Measurements from ENCODE around the gene B3GALNT2.

The B3GALNT2 gene

DNA sequence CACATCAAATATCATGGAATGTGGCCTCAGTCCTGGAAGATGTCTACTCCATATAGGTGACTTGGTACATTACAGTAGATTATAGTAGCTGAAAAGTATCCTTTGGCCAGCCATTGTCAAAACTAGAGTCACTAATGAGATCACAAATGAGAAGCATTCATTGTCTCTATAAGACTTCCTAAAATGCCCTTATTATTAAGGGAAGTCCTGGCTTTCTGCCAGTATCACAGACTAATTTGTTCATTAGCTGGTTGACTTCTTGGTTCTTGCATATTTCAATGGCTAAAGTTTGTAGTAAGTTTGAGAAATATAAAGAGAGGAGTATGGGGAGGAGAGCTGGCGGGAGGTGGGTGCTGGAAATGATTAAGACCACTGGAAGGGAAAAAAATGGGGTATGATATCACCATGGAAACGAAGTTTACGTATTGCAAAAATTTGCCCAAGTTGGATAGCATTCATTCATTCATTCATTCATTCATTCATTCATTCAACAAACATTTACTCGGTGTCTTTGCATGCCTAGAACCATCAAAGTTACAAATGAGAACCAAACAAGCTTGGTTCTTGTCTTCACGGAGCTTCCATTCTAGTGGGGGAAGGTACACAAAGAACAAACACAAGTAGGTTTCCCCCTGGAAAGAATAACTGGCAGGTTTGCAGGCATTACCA is 11.7 kb upstream of the B3GALNT2 start:
- no peak overlapping the region for H3K27ac Mint-ChIP-seq
- H3K36me3 Mint-ChIP-seq: no peaks in the 10 kb centered on the region

DNA sequence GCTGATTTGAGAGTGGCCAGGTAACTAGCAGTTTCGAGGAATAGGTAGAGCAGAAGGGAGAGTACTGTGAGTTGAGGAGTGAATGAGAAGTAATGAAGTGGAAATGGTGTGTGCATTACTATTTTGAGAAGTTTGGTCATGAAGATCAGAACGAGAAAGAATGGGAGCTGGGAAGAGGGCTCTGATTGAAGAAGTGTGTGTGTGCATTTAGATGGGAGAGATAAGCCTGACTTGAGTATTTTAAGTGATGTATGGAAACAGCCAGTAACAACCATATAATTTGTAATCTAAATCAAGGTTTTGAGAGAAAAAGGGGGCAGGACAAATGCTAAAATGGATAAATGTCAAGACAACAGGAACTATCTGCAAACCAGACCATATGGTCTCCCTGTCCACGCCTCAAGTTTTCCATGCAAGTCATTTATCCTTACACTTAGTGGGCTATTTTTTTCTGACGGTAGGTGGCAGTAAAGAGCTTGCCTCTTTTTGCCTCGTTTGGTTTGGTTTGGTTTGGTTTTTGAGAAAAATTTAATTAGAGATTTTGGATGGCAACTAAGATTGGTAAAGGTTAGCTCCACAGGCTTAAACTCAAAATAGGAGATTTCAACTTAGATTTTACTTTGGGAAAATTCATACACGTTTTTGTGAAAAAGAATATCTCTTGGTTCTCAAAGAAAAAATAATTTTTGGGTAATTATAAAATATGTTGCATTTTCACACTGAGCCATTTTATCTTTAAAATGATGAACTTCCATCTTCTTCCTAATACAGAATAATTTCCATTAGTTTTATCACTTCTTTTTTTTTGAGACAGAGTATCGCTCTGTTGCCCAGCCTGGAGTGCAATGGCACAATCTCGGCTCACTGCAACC is 9.5 kb upstream of the B3GALNT2 start:
- peaks cover 10% of the 10 kb centered on the region for H3K27me3 Mint-ChIP-seq

More for the DNA sequence above, 11.7 kb upstream of the B3GALNT2 start:
- peaks cover 11% of the 10 kb centered on the region for H3K27me3 Mint-ChIP-seq
- no peak overlapping the region for H3K4me3 Mint-ChIP-seq
- no peaks in the 10 kb centered on the region for H3K9me3 Mint-ChIP-seq
- no peak for ATAC-seq (ENCODE audit: low read depth)
- no peak for DNase-seq (ENCODE audit: low spot score in 2 of 2)
- H3K4me1 Mint-ChIP-seq: no peaks in the 10 kb centered on the region

DNA sequence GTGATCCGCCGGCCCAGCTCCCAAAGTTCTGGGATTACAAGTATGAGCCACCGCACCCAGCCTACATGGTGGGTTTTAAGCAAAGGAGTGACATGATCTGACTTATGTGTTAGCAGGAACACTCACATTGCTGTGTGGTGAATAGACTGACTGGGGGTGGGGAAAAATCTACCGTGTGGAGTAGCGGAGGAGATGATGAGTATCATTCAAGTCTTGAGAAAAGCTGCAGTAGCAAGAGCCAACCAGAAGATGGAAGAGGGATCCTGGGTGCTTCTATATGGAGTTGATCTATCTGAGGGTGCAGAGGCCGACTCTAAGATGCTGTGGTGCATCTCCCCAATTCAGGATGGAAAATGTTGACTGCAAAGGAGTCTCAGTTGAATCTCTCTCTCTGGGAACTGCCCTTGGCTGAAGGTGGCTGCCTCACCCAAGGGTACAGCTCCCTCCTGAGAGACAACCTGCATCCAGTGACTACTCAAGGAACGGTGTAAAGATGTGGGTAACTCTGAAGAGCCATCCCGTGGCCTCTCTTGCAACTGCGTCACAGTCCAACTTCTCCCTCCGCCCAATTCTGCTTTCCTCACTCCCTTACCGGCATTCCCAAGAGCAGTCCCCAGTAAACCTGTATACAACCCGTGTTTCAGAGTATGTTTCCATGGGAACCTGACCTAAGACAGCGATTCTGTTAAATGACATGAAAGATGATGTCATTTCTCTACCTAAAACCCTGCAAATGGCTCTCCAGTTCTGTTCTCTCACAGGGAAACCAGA is 7.4 kb upstream of the B3GALNT2 start:
- H3K27me3 Mint-ChIP-seq: peaks cover 10% of the 10 kb centered on the region
- ATAC-seq (ENCODE audit: low read depth) (no peak), DNase-seq (ENCODE audit: low spot score in 2 of 2) (no peak)
- H3K36me3 Mint-ChIP-seq: no peaks in the 10 kb centered on the region
- H3K27ac Mint-ChIP-seq: no peak overlapping the region
- H3K4me3 Mint-ChIP-seq: no peak overlapping the region
- H3K4me1 Mint-ChIP-seq: no peaks in the 10 kb centered on the region
- H3K9me3 Mint-ChIP-seq: no peaks in the 10 kb centered on the region

More for the DNA sequence above, 9.5 kb upstream of the B3GALNT2 start:
- Mint-ChIP-seq H3K36me3 (no peaks in the 10 kb centered on the region), H3K4me3 (no peak overlapping the region), H3K27ac (no peak overlapping the region), H3K9me3 (no peaks in the 10 kb centered on the region), H3K4me1 (no peaks in the 10 kb centered on the region)
- ATAC-seq (ENCODE audit: low read depth) (peak; percentile 62), DNase-seq (ENCODE audit: low spot score in 2 of 2) (peak; percentile 49 to 59)

DNA sequence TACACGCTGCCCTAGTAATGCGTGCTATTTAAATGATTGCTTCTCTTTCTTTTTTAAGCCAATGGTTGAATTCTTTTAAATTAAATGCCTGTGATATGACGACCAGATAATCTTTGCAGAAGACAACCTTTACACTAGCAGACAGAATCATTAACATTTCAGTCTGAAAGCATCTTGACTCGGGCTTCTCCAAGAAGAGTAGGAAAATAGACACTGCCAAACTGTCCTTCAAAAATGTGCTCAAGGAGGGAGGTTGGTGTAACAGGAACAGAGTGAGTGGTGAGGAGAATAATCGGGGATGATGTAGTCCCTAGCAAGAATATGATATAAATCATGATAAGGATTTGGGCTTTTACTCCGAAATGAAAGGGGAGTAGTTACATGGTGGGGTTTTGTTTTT is 6.6 kb upstream of the B3GALNT2 start:
- Mint-ChIP-seq H3K27ac (no peak overlapping the region), H3K36me3 (no peaks in the 10 kb centered on the region), H3K27me3 (peaks cover 10% of the 10 kb centered on the region), H3K9me3 (no peaks in the 10 kb centered on the region), H3K4me1 (no peaks in the 10 kb centered on the region), H3K4me3 (no peak overlapping the region)
- no peak for DNase-seq (ENCODE audit: low spot score in 2 of 2)
- no peak for ATAC-seq (ENCODE audit: low read depth)

DNA sequence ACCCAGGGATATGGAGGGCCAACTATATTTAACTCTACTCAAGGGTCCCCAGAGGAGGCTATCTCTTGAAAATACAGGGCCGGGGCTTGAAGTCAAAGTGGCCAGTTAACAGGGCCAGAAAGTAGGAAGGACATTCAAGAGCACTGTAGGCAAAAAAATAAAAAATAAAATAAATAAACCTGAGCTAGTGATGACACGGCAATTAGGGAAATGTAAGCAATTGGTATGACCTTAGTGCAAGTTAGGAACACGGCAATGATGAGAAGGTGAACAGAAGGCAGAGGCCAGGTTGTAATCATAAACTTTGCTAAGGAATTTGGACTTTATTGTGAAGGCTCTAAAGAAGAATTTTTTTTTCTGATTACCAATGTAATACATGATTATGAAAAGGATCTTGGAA is 3.4 kb upstream of the B3GALNT2 start:
- ATAC-seq (ENCODE audit: low read depth) (no peak), DNase-seq (ENCODE audit: low spot score in 2 of 2) (no peak)
- H3K4me1 Mint-ChIP-seq: peaks cover 7% of the 10 kb centered on the region
- H3K4me3 Mint-ChIP-seq: no peak overlapping the region
- H3K9me3 Mint-ChIP-seq: no peaks in the 10 kb centered on the region
- no peaks in the 10 kb centered on the region for H3K36me3 Mint-ChIP-seq
- H3K27ac Mint-ChIP-seq: no peak overlapping the region
- H3K27me3 Mint-ChIP-seq: peaks cover 8% of the 10 kb centered on the region

DNA sequence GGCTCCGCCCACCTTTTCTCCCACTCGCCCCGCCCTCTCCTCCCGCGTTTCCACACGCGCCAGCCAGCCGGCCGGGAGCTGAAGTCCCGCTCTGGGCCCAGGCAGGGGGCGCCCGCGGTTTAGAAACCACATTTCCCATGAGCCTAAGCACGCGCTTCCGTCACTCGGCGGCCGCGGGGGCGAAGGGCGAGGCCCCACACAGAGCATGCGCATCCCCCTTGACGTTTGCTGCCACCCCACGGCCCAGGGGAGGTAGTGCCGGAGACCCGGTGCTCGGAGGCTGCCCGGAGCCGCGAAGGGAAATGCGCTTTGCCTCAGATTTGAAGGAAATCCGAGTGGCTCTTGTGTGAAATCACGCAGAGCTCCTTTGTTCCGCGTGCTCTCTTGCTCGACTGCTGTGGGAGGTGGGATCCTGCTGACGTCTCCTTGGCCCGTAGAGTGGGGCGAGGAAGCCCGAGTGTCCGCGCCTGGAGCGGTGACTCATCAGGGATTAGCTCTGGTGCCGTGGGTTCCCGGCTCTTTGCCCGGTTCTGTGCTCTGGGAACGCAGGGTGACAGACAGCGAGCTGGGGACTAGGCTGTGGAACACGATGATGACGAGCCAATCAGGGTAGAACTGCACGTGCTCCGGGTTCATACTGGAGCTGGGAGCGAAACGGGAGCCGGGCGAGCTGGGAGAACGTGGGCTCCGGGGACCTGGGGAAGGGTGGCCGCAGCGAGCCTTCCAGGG is 406 bp upstream of the B3GALNT2 start:
- ATAC-seq (ENCODE audit: low read depth): peak; percentile 74
- H3K36me3 Mint-ChIP-seq: no peaks in the 10 kb centered on the region
- no peaks in the 10 kb centered on the region for H3K9me3 Mint-ChIP-seq
- peaks cover 15% of the 10 kb centered on the region for H3K4me1 Mint-ChIP-seq
- DNase-seq (ENCODE audit: low spot score in 2 of 2): peak; percentile 95 to 98
- no peaks in the 10 kb centered on the region for H3K27me3 Mint-ChIP-seq
- H3K4me3 Mint-ChIP-seq: peak overlapping the region; percentile 98
- peak overlapping the region; percentile 95 for H3K27ac Mint-ChIP-seq

DNA sequence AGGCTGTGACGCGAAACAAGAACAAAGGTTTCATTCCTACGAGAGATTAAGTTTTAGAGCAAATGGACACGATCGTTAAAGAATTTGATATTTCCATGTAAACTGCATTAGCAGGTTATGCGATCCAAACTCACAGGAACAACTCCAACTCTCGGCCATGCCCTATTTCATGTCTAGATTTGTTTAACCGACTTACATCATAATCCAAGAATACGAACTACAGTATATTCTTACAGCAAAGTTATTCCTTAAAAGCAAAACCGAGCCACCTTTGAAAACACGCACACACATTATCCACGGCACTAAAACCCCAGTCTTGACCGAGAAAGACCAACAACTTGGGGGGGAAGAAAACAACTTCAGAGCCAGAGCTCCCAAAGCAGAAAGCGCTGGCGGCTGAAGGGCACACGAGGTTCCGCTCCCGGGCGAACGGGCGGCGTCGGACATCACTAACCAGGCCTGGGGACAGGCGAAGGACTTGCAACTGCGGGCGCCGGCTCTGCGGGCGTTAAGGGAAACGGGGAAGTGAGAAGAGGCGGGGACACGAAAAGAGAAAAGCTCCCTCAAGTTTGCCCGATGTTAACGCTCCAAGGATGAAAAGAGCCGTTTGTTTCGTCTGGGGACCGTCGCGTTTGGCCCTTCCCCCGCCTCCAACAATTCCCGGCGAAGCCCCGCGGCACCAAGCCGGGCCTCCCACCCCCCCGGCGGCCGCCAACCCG is 690 bp downstream of the B3GALNT2 start:
- Mint-ChIP-seq H3K27me3 (no peaks in the 10 kb centered on the region), H3K4me3 (peak overlapping the region; percentile 98), H3K27ac (peak overlapping the region; percentile 91), H3K9me3 (no peaks in the 10 kb centered on the region), H3K36me3 (no peaks in the 10 kb centered on the region), H3K4me1 (peaks cover 15% of the 10 kb centered on the region)
- ATAC-seq (ENCODE audit: low read depth): peak; percentile 3
- DNase-seq (ENCODE audit: low spot score in 2 of 2): peak in 1 of 2 donors; percentile 30

DNA sequence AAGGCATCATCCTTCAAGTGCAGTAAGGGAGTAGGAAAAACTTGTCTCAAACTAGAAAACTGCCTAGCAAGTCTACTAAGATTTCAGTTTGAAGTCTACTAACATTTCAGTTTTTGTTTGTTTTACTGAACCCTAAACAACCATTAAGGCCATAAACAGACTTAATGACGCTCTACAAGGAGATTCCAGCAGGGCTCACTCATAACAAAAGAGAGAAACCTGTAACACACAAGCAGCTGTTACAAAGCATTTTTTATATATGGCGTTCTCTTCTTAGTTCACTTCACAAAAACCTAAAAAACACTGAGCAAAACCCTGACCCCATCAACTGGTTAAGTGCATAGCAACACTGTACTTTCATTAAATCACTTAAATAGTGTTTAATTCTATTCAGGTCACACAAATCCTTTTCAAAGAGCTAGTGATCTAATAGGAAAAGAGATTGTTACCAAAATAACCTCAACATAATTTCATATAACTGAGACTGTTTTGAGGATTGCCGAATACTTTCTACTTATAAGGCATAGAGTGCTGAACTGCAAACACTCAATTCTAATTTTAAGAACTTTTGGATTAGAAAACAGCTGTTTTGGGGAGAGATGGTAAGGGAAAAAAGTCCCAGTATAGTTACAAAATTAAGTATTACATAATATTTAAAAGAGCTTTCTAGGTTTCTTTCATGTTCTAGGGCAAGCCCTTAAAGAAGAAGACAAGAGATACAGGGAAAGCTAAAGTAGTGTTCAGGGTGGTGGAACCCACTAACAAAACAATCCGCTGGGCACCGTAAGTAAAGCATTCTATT is 1.4 kb downstream of the B3GALNT2 start:
- H3K9me3 Mint-ChIP-seq: no peaks in the 10 kb centered on the region
- ATAC-seq (ENCODE audit: low read depth) (no peak), DNase-seq (ENCODE audit: low spot score in 2 of 2) (no peak)
- no peaks in the 10 kb centered on the region for H3K27me3 Mint-ChIP-seq
- peak overlapping the region; percentile 91 for H3K27ac Mint-ChIP-seq
- H3K36me3 Mint-ChIP-seq: peaks cover 2% of the 10 kb centered on the region
- H3K4me3 Mint-ChIP-seq: peak overlapping the region; percentile 98
- H3K4me1 Mint-ChIP-seq: peaks cover 15% of the 10 kb centered on the region

DNA sequence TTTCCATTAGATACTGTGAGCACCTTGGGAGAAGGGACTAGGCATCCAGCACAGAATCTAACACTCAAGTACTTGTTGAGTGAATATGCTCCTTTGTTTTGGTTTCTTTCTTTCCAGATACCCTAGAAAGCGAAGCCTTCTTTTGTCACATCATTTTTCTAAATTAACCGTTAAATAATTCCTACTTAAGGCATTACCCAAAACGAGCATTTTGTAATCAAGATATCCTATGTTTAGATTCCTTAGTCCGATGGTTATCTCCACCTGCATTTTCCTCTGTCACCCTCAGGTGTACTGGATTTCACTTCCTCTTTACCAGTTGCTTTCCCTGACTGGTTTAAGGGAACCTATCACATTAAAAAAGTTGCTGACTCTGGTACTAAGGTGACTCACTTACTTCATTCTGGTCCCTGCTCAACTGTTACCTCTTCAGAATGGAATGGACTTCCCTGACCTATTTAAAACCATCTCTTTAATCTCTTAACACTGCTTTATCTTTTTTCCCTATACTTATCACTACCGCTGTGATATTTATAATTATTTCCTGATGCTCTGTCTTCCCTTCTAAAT is 3.2 kb downstream of the B3GALNT2 start:
- Mint-ChIP-seq H3K36me3 (peaks cover 2% of the 10 kb centered on the region), H3K4me3 (no peak overlapping the region), H3K9me3 (no peaks in the 10 kb centered on the region), H3K27me3 (no peaks in the 10 kb centered on the region), H3K4me1 (peaks cover 15% of the 10 kb centered on the region), H3K27ac (no peak overlapping the region)
- no peak for ATAC-seq (ENCODE audit: low read depth)
- DNase-seq (ENCODE audit: low spot score in 2 of 2): no peak

DNA sequence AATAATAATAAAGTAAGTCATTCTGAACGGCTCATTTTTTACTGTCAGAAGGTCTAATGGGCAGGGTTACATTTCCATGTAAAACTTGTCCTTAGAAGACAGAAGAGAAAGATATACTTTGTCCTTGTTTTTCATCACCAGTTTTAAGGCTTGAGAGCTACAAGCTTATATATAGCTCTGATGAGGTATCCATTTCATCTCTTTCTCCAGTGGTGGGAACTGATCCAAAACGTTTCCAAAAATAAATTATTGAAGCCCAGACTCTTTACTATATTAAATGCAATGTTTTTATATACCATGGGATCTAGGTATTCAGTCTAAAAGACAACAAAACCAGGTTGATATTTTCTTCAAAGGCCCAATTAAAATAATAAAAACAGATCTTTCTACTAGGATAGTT is 8.7 kb downstream of the B3GALNT2 start:
- Mint-ChIP-seq H3K27me3 (no peaks in the 10 kb centered on the region), H3K27ac (no peak overlapping the region), H3K36me3 (peaks cover 23% of the 10 kb centered on the region), H3K4me3 (no peak overlapping the region), H3K9me3 (no peaks in the 10 kb centered on the region), H3K4me1 (no peaks in the 10 kb centered on the region)
- DNase-seq (ENCODE audit: low spot score in 2 of 2): no peak
- no peak for ATAC-seq (ENCODE audit: low read depth)

DNA sequence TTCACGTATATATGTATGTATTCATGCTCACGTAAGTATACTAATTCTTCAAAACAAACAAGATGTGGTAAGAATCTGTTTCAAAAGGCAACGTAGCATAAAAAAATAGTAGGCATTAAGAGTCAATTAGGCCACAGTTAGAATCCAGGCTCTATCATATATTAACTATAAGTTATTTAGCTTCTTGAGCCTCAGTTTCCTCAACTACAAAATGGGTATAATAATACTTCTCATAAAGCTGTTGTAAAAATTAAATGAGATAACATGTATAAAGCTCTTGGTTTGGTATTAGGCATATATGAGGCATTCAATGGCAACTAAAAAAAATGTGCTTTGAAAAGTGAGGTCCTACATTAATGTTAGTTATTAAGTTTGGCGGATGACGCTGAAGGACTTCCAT is 9.2 kb downstream of the B3GALNT2 start:
- Mint-ChIP-seq H3K27me3 (no peaks in the 10 kb centered on the region), H3K36me3 (peaks cover 23% of the 10 kb centered on the region), H3K4me1 (no peaks in the 10 kb centered on the region), H3K27ac (no peak overlapping the region), H3K9me3 (no peaks in the 10 kb centered on the region), H3K4me3 (no peak overlapping the region)
- DNase-seq (ENCODE audit: low spot score in 2 of 2) (no peak), ATAC-seq (ENCODE audit: low read depth) (no peak)

DNA sequence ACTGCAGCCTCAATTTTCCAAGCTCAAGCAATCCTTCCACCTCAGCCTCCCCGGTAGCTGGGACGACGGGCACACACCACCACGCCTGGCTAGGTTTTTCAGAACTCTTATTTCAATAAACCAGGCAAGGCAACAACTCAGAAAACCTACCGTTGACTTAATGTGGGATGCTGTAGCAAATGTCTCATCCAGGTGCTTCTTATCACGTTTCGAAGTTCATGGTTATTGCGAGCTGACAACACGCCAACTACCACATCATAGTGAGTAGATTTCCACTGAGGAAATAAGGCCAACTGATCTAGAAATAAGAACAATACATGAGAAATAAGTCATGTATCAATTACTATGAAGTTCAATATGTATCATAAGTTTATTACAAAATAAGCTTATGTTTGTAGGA is 9.7 kb downstream of the B3GALNT2 start:
- Mint-ChIP-seq H3K27me3 (no peaks in the 10 kb centered on the region), H3K4me1 (no peaks in the 10 kb centered on the region), H3K9me3 (no peaks in the 10 kb centered on the region), H3K36me3 (peaks cover 25% of the 10 kb centered on the region), H3K27ac (no peak overlapping the region), H3K4me3 (no peak overlapping the region)
- ATAC-seq (ENCODE audit: low read depth) (no peak), DNase-seq (ENCODE audit: low spot score in 2 of 2) (no peak)
